ENCODE results near the gene HOXD9.

HOXD9 gene

GRCh38 chr2:176098366-176099158 lies 24.0 kb upstream of the HOXD9 start:
- no peak for DNase-seq (ENCODE audit: low read depth)

GRCh38 chr2:176099159-176099727 lies 23.3 kb upstream of the HOXD9 start:
- DNase-seq (ENCODE audit: low read depth) = no peak

- no peak for DNase-seq (ENCODE audit: low read depth)
Observed at GRCh38 chr2:176099728-176100546, 22.6 kb upstream of the HOXD9 start, which contains the start of gene HOXD12. TSS of gene HOXD12 (plus strand) at chr2:176099795. CDS start at chr2:176099802, 7 bp downstream.

GRCh38 chr2:176100547-176101140 lies 21.9 kb upstream of the HOXD9 start:
- DNase-seq (ENCODE audit: low read depth) = no peak

- no peak for DNase-seq (ENCODE audit: low read depth)
Observed at GRCh38 chr2:176101216-176101830, 21.2 kb upstream of the HOXD9 start.

GRCh38 chr2:176101842-176102241 lies 20.7 kb upstream of the HOXD9 start:
- DNase-seq (ENCODE audit: low read depth) = no peak

DNA sequence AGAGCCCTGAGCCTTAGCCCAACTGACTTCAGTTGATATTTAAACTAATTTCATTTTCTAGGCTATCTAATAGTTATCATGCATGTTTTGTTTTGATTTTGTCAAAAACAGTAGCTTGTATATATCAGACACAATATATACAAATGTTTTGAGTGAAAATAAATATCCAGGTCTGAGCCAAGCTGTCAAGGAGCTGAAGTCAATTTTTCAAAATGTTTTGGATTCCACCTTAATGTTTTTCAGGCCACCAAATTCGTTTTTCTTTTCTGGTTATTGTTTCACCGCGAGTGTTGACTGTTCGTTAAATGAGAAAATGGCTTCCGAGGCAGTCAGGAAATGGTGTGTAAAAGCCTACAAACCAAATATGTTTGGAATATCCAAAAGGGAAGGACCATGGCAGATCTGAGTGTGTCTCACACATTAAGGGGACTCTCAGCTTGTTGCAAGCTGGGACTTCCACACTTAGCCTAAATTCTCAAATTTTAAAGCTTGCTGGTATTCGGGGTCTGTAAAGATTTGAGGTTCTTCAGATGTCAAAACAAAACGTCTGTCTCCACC lies 20.1 kb upstream of the HOXD9 start:
- no peak for DNase-seq (ENCODE audit: low read depth)

DNA sequence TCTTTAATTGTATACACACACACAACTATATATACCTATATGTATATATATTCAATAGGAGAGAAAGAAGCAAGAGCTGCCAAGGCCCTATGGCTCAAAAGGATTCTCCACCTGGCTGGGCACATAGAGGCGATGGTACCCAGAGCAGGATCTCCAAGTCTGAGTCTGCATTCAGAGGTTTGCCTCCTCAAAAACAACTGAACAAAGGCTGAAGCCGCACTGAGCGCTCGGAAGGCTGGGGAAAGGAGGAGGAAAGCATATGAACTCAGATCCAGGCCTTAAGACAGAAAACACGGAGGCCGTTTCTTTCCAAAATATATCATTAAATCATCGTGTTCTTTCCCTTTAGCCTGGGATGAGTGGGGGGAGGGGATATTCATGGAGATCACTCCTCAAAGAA lies 19.3 kb upstream of the HOXD9 start:
- no peak for DNase-seq (ENCODE audit: low read depth)

GRCh38 chr2:176103742-176104315 lies 18.7 kb upstream of the HOXD9 start:
- no peak for DNase-seq (ENCODE audit: low read depth)

GRCh38 chr2:176104316-176105077 lies 18.0 kb upstream of the HOXD9 start:
- peak; percentile 46 for DNase-seq (ENCODE audit: low read depth)

DNA sequence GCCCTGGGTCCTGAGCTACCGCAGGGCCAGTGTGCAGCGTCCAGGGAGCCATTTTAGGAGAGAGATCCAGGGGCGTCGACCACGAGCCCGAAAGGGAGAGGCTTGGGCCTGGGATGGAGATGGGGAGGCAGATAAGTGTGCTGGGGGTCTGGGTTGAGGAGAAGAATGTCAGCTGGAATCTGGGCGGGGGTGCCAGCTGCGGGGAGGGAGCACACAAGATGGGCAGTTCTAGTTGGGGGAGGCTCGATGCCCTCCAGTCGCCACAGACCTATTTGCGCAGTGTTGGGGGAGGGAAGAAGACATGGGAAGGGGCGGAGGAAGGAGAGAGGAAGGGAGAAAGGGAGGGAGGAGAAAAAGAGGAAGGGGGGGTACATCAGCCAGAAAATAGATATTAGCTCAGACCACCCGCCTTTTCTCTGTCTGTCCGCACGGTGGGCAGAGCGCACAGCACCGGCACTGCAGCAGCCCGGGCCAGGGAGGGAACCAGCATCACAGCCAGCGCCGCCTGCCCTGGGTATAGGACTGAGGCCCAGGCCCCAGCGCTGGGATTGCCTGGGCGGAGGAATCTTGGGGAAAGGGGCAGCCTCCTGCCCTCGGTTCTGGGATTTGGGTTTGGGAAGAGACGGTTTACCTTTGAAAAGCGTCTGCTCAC lies 17.3 kb upstream of the HOXD9 start:
- DNase-seq (ENCODE audit: low read depth) = no peak

DNA sequence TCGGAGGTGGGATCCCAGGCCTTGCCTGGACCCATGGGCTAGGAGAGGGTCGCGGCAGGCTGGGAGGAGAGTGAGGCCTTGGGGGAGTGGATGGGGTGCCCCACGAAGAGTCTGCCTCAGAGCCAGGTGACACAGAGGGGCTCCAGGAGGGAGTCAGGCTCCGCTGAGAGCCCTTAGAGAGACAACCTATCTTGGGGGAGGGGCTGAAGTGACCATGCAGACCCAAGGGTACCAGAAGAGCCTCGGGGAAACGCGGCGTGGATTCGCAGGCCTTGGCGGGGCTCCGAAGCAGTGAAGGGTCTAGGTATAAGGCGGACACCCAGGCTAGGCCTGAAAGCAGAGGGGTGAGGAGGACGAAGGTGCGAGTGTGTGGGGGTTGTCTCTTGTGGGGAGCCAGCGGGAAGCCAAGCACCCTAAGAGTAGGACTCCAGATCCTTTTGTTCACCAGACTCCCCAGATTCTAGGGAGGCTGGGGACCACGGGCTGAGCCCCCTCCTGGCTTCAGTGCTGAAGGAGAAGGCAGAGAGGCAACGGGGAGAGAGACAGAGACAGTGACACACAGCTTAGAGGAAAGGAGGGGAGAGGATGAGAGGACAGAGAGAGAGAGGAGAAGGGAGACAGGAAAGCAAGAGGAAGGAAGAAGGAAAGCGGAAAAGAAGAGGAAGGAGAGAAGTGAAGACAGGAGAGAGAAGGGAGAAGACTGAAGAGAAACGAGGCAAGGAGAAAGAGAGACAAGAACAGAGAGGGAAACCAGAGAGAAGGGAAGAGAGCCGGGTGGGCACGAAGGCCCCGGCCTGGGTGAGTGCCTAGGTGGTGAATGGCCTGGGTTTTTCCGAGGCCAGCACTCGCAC lies 16.6 kb upstream of the HOXD9 start:
- DNase-seq (ENCODE audit: low read depth) = no peak

DNA sequence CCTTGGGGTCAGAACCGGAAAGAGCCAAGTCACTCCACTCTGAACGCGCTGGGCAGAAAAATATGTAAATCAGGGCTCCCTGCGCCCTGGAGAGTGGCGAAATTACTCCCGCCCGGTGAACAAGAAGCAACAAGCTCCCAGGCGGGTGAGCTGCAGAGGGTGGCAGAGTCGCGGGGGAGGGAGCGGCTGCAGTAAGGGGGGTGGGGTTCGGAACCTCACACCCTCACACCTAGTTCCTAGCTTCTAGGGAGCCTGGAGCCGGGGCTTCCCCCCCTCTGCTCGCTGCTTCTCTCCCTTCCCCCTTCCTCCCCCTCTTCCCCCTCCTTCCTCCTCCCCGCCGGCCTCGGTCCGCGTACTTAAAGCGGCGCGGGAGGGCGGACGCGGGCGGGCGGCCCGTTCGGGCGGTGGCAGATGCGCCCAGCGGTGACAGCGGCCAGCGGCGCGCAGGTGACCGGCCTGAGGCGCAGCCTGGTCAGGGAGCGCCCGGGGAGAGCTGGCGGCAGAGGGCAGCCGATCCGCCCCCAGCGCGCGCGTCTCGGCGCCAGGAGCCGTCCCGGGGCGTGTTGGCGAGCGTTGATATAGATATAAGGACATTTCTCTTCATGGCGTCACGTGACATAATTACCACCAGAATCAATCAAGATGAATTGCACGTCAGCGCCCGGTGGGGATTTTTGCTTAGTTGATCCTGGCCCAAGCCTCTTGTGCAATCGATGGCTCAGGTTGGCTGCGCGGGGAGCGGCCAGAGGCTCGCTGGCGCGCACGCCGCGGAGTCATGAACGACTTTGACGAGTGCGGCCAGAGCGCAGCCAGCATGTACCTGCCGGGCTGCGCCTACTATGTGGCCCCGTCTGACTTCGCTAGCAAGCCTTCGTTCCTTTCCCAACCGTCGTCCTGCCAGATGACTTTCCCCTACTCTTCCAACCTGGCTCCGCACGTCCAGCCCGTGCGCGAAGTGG lies 15.7 kb upstream of the HOXD9 start, which contains the start of gene HOXD11:
TSS of gene HOXD11 (plus strand) at position 700 of the 959 bp plus-strand sequence. CDS start at position 776, 76 bp downstream.
- no peak for DNase-seq (ENCODE audit: low read depth)

DNA sequence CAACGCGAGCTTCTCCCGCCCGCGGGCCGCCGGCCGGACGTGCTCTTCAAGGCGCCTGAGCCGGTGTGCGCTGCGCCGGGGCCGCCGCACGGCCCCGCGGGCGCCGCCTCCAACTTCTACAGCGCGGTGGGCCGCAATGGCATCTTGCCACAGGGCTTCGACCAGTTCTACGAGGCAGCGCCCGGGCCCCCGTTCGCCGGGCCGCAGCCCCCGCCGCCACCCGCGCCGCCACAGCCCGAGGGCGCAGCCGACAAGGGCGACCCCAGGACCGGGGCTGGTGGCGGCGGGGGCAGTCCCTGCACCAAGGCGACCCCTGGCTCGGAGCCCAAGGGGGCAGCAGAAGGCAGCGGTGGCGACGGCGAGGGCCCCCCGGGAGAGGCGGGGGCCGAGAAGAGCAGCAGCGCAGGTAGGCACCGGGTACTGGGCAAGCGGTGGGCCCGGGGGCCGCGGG lies 14.8 kb upstream of the HOXD9 start:
- DNase-seq (ENCODE audit: low read depth) = no peak

DNA sequence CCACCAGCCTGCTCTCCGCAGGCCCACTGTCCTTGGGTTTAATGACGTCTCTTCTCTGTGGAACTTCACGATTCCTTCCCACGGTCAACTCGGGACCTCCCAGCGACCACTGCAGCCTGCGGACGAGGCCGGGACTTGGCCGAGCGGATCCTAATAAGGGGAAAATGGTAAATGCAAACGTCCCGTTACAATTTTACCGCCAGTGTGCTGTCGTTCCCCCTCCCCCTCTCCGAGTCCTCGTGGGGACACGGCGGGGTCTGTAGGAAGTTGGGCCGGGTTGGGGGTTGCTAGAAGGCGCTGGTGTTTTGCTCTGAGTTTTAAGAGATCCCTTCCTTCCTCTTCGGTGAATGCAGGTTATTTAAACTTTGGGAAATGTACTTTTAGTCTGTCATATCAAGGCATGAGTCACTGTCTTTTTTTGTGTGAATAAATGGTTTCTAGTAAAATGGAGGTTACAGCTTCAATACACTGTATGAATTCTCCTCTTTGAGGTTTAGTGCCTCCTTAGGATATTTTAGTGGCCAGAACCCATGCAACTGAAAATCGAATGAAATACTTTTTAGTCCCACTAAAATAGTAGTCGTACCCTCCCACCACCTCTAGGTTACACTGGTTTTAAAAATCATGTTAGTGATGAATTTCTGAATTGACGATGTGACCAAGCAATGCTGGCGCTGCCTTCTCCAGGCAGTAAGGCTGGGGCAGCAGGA lies 13.2 kb upstream of the HOXD9 start:
- DNase-seq (ENCODE audit: low read depth) = no peak

GRCh38 chr2:176109946-176110345 lies 12.6 kb upstream of the HOXD9 start:
- DNase-seq (ENCODE audit: low read depth) = no peak

Measured in GM04504 (cell line).